HG03460 (cell line): ENCODE measurements around the gene PARVA.

Source experiments
- ATAC-seq: cut with Tn5 transposase; IDR thresholded peaks from one replicate; pipeline ENCODE4 v1.9.1; 2021; ENCODE audit not compliant: unreplicated experiment

PARVA gene

DNA sequence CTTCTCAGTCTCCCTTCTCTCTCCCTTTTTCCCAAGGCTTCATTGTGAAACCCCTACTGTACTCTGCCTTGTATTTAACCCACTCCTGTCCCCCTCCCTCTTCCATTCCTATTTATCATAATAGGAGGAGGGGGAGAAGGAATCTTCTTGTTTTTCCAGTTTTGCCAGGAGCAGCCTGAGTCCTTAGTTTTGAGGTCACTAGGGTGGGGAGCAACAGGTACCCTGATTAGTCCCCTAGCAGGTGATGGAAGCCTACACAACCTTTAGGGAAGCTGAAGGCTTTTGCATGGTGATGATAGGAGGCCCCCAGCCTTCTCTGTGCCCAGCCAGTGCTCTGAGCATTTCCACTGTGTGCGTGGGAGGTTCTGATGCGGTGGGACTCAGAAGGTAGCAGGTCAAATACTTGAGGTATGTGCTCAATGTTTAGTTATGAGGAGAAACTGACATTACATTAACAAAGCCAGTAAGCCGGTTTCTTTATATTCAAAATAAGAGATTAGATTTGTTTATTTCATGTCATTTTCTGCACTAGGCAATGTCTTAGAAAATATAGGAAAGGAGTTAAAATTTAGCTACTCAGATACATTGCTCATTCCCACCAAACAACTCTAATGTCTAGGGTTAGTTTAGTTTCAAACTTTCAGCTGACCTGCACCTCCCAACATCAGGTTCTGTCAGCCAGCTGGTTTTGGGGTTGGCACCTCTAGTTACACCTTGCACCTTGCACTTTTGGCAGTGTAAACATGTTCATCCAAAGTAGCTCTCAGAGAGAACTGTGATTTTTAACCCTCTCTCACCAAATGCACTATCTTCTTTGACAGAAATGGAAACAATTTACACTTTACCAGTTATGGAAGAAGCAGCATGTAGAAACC is 26.0 kb downstream of the PARVA start:
- ATAC-seq = no peak

DNA sequence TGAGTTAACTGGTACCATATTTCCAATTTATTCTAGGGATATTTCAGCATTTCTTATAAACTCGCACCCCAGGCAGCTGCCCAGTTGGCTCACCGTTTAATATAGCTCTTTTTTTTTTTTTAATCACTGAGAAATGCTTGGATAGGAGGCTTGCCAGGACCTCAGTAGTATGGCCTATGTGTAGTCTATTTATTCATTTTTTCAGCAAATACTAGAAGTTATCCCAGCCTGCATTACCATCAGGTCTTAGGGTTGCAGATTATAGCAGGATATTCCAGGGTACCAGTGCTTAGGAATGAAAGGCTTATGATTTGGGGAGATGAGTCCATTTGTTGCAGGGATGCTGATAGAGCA is 26.6 kb downstream of the PARVA start:
- no peak for ATAC-seq

DNA sequence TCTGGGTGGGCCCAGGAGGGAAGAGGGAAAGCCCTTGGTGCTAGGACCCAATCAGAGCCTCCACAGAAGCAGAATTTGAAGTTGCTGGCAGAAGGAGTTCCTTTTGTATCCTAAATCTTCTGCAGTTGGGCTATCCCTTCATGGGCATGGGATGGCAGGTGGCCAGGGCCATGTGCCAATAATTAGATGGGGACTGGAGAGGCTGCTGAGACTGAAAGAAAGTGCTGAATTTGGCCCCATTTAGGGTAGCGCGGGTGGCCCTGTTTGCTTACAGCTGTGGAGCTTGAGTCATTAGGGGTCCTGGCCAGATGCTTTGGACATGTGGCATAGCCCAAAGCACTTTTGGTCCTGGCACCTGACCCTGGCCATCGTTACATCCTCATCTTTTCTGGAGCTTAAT is 27.1 kb downstream of the PARVA start:
- ATAC-seq = no peak

DNA sequence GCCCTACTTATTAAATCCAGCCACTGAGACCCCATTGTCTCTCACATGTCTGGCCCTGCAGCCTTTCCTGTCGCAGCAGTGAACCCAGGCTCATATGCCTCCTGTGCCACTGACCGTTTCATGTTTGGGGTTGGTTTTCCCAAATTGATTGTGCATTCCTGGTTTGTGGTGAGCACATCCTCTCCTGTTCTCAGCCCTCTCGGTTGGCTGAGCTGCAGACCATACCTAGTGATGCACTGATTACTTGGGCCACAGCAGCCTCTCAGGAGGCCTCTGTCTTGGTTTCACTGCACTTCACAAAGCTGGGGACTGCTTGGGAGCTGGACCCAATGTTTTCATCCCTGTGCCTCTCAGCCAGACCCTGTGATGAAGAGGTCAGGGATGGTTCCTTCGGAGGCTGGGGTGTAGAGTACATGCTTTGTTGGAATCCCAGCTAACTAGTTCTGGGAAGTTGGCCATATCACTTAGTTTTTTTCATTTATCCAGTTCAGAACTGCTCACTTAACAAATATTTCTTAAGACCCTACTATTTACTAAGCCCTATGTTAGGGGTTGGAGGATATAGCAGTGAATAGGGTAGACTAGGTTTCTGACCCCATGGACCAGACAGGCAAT is 30.9 kb downstream of the PARVA start:
- ATAC-seq = no peak

DNA sequence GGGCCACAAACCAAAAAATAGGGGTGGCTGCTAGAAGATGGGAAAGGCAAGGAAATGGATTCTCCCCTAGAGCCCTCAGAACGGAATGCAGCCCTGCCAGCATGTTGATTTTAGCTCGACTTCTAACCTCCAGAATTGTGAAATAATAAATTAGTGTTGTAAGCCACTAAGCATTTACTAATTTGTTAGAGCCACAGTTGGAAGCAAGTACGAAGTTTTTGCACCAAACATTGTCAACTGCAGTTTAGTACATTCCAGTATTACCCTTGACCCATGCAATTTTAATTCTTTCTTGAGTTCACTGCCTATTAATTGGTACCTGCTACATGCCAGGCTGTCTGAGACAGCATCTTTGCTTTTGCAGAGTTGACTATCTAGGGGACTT is 32.2 kb downstream of the PARVA start:
- ATAC-seq = no peak

DNA sequence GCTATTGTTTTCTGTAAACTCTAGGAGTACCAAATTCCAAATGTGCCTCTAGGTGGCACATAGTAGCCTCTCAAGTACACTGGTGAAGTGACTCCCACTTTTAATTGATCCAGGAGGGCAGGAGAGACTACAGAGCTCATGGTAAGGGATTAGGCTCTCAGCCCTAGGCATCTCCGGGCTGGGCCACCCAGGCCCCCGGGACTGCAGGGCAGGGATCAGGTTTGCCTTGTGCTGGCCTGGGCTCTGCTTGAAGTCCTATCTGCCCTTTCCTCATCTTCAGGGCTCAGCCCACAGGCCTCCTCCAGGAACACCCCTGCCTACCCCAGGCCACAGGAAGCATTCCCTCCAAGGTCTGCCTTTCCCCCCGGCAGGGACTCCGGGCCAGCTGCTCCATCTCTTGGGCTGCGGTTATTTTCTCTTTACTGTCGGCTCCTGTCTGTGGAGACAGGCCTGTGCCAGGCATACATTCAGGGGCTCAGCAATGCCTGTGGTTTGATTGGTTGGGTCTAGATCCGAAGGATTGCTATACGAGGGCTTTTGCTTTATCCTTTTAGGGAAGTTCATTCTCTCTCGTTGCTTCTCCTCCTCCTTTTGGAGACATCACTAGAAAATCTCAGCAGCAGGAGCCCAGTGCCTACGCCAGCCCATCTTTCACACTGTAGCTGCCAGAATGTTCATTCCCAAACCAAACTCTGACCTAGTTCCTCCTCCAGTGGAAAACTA is 32.8 kb downstream of the PARVA start:
- ATAC-seq = no peak

DNA sequence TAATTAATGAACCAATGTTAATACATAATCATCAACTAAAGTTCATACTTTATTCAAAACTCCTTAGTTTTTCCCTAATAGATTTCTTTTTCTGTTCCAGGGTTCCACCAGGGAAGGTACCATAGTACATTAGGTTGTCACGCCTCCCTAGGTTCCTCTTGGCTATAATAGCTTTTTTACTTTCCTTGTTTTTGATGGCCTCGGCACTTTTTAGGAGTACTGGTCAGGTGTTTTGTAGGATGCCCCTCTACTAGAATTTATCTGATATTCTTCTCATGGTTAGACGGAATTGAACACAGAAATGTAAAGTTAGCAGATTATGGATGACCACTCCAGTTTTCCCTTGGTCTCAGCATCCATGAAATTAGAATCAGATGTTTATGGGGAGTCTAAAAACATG is 34.0 kb downstream of the PARVA start:
- no peak for ATAC-seq

DNA sequence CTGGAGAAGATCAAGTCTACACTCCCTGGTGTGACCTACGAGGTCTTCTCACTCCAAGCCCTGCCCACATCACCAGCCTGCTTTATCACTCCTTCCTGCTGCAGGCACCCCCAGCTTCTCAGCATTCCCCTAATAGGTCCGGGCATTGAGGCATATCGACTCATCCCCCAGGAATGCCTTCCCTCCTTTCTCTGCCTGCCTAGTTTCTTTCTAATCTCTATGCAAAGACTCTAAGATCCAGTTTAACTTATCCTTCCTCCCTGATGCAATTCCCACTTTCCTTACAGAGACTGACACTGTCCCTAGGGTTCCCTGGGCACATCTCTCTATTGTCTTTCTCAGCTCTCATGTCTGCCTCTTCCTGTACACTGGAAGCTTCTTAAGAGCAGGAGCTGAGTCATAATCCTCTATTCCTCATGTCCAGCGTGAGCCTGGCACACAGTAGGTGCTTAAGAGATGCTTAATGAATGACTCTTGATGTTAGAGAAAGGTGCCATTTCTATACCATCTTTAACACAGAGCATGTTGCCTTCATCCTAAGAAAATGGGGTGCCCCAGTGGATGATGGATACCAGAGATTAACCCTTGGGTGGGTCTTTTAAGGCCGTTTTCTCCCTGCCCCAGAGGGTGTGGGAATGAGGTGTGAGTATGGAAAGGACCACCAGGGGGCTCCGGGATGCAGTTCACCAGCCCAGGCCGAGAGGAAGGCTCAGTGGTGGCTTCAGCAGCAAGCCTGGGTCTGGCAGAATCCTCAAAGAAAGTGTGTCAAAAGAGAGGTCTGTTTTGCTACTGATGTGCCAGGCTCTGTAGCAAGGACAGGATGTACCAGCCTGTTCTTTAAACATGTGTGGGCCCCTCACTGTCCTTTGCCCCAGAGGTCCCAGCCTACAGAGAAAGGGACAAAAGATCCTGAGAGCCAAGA is 34.7 kb downstream of the PARVA start:
- no peak for ATAC-seq

DNA sequence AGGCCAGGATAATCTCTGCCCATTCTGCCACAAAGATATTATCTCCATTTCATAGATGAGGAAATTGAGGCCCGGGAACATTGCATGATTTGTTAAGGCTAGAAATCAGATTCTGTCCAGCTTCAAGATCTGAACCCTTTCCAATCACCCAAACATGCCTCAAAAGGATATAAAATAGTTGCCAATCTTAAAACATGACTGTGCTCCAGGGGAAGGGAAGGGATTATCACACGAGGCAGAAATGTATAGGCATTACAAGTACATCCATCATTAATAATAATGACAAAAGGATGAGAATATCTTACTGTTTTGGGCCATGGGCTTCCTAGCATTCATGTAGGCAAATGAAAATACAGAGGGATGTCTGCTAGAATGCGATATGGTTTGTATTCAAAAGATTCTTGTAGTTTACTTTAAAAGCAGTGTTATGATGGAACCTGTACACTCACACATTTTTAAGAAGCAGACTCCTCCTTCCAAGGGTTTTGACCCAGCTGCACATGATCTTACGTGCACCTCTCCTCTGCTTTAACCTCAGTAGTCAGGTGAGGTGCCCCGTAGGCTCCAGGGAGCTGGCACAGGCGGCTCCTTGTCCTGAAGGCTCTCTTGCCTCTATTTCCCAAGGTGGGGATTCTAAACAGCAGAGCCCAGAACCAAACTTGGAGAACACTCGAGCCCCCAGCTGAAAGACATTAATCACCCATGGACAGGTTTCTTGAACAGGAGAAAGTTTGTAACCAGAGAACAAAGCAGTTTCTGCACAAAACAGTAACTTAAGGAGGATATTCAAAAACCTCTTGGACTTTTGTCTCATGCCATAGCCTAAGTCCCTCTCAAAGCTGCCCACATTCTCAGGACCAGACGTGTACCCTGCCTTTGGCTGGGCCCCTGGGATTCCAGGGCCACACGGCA is 36.0 kb downstream of the PARVA start:
- no peak for ATAC-seq

DNA sequence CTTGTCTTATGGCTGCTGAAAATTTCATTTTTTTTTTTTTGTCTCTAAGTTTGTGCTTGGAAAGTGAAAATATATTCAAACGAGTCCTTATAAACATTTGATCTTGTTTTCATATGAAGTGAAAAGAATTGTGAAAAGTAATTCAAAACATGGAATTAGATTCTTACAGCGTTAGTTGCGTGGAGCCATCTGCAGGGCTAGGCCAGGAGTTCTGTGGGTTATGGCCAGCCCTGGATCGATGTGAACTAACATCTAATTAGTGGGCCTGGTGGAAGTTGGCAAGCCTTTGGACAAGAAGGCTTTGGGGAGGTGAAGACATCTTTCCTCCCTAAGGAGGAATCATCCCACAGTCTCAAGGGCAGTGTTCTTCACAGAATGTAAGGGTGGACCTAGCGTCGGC is 37.2 kb downstream of the PARVA start:
- no peak for ATAC-seq

DNA sequence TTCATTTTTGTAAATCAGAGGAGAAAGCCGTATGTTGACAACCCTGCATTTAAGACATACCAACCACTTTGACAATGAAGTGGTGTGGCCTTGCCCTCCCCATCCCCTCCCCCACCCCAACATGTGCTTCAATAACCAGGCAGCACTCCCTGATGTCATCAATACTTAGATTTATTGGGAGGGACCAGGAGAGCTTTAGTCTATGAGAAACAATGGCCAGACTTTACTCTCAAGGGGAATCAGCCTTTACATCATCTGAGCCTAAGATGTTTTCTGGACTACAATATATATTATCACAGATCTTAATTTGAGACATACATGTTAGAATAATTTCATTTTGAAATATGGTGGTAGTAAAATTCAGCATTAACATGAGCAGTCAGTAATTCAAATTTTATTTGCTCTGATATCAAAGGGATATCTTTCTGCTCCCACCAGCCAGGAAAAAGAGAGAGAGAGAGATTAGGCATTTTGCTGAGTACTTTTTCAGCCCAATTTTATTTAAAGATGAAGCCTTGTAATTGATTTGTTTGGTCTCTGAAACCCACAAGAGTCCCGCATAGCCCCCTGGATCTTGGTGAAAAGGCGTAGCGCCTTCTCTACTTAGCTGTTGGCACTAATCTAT is 38.1 kb downstream of the PARVA start:
- no peak for ATAC-seq

DNA sequence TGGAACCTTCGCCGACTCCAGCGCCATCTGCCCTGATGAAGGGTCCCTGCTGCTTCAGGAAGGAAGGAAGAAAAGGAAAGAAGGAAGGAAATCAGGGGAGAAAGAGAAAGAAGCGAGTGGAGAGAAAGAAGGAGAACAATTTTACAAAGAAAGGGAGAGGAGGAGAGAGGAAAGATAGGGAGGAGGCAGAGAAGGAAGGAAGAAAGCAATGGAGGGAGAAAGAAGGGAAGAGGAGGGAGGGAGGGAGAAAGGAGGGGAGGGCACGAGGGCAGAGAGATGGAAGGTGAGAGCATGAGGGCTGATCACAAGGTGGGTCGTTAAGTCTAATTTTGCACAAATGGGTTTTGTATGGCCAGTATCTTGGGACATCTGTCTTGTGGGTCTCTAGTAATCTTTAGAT is 39.2 kb downstream of the PARVA start:
- ATAC-seq = no peak

DNA sequence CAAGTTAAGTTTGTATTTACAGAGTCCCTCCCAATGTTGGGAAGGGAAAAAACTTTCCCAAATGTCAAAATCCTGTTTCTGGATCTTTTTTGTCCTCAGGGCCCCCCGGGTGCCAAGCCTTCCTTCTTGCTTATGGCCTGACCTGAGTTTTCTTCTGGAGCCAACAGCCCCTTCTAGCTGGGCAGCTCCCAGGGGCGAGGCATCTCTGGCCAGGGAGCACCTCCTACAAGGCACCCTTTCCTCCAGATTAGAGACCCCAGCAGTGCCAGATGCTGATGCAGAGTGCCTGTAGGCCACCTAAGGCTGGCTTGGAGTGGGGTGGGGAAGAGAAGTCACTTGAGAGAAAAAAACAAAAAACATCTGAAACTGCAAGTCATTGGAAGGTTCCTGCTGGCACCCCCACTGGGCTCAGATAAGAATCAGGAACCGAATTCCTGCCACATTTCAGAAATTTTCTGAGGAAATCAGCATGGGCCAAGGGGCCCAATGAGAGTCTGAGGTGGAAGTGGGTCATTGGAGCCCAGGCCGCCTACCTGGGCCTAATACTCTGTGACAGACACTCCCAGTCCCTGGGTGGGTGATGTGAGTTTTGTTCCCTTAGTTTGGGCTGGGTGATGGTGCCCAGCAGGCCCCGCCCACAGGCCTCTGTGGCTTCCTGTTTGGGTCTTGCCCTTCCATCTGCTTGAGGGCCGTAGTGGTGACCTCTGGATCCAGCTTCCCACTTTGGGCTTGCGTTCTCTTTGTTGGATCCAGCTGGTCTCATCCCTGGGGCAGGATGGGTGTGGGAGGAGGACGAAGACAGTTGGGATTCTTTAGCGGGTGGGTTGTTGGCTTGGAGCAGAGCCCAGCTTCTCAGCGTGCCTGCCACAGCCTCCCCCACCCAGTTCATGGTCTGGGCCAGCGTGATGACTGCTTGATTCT is 40.6 kb downstream of the PARVA start:
- no peak for ATAC-seq

DNA sequence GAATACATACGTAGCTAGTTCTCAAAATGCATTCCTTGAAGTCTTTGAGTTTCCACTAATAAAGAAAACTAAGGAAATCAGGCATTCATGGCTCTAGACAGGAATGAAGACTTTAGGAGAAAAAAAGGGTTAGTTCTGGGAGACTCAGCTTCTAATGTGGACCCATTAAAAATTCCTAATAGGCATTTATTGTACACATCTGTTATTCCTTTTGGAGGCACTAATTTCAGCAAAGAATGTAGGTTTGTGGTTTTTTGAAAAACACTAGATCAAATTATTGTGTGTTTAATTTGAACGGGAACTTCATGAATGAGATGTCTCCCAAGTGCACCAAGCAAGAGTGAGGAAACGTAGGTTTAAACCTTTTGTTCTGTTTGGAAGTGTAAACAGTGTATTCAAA is 42.7 kb downstream of the PARVA start:
- no peak for ATAC-seq

DNA sequence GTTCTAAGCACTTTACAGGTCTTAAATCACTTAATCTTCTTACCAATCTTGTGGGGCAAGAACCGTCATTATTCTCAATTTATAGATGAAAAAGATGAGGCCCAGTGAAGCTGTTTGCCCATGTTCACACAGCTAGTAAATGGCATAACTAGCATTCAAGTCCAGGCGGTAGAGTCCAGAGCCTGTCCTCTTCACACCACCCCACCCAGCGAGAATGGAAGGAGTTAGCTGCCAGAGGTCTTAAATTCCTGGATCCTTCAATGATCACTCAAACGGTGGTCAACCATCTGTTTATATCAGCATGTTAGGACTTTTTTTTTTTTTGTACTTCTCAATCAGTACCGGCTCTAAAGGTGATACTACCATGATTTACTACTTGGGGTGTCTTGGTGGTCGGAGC is 43.3 kb downstream of the PARVA start:
- ATAC-seq = no peak

DNA sequence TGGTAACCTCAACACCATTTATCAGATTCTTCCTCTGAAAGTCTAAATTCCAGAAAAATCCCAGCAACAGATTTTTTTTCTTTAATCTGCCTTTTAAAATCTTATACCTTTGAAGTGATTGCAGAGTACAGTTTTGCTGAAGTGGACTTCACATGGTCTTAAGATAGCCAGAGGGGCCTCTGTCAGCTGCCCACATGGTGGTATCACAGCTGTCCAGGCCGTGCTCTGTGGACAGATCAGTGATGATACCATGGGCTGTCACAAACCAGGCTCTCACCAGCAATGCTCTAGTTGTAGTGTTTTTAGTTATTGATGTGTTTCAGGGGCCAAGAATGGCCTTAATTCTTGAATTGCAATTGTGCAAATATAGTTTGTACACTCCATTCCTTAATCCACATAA is 44.0 kb downstream of the PARVA start:
- ATAC-seq = no peak

DNA sequence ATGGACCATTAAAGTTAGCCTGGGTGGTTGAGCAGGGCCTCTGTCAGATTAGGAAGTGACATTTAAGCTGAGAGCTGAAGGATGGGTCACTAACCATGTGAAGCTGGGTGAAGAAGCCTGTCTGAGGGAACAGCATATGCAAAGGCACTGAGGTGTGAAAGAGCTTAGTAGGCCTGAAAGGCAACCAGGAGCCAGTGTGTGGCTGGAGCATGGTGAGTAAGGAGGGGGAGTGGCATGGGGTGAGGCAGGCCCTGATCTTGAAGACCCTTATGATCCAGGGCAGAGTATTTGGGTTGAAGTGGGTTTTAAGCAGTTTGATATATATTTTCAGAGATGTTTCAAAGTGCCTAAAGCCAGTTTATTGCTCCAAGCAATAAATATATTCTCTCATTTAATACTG is 48.8 kb downstream of the PARVA start:
- no peak for ATAC-seq

DNA sequence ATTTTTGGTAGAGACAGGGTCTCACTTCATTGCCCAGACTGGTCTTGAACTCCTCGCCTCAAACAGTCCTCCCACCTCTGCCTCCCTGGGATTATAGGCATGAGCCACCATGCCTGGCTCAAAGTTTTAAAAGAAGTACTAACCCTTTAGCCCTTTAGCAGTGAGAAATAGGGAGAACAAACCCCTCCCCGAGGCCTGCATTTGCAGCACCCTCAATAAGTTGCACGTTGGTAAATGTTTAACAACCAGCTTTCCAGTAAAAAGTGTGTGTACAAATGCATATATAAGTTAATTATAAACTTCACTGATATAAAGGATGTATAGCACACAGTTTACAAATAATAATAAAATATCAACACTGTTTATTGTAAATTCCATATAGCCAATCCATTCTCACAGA is 51.8 kb downstream of the PARVA start:
- ATAC-seq = no peak

DNA sequence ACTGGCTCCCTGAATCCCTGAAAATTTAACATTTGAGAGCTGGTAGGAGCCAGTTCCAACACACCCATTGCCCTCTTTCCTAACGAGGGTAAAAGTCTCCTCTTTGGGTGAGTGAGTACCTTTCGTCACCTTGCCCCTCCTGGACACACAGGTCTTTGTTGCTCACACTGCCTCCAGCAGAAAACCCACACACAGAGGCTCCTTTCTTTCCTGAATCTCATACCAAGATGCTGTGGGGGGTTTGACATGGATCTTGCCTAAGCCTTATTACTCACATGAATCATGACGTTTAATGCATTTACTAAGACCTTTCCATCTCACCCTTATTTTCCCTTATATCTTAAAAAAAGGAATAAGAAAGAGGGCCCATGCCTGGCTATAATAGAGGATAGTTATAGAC is 53.0 kb downstream of the PARVA start:
- no peak for ATAC-seq
